Ectodermal cell (in vitro differentiated cells): ENCODE data around the gene UBA7. TPM values are rescaled to one million over a fixed set of nuclear protein-coding genes. Genes with fewer than 3 reads are reported as not detected.

Source experiments
- H3K27ac ChIP-seq: 2 replicates; pipeline ENCODE4 v1.7.0; 2013; ENCODE audit warnings: mild to moderate bottlenecking, low read depth, low read length; ENCODE audit not compliant: insufficient read depth, poor library complexity, severe bottlenecking
- H3K27me3 ChIP-seq: 2 replicates; pipeline ENCODE4 v1.7.0; 2013; ENCODE audit warnings: mild to moderate bottlenecking, low read length; ENCODE audit not compliant: insufficient read depth, control insufficient read depth, poor library complexity, severe bottlenecking
- H3K36me3 ChIP-seq: one replicate; pipeline ENCODE4 v1.7.0; 2013; ENCODE audit warnings: low read length; ENCODE audit not compliant: control insufficient read depth, insufficient read depth
- H3K4me1 ChIP-seq: one replicate; pipeline ENCODE4 v1.7.0; 2013; ENCODE audit warnings: low read length; ENCODE audit not compliant: control insufficient read depth, insufficient read depth
- H3K4me3 ChIP-seq: 2 replicates; pipeline ENCODE4 v1.7.0; 2013; ENCODE audit warnings: low read depth, low read length, control low read depth; ENCODE audit not compliant: insufficient read depth
- H3K9me3 ChIP-seq: 2 replicates; pipeline ENCODE4 v1.7.0; 2013; ENCODE audit warnings: mild to moderate bottlenecking, low read length, moderate library complexity; ENCODE audit not compliant: control insufficient read depth
- WGBS, 2 experiments: methylation state at CpG; one replicate each; pipeline ENCODE4 v1.1.7; 2013; ENCODE audit warnings: missing lambda C conversion rate in 2 of 2; 5-methylcytosine and 5-hydroxymethylcytosine counted together
- polyA plus RNA-seq, 4 experiments: library from polyadenylated mRNA; stranded (reverse); fragments of 50-300 nt; gene quantifications; one replicate each; pipeline ENCODE4 v1.2.3, GENCODE V29; 2013

Gene UBA7
- polyA plus RNA-seq (2013, experiment 1 of 4), result 4.9 TPM
- 2.9 TPM for polyA plus RNA-seq (2013, experiment 2 of 4)
- polyA plus RNA-seq (2013, experiment 3 of 4), result 2.7 TPM
- 2.7 TPM for polyA plus RNA-seq (2013, experiment 4 of 4)

- 91 to 93% methylated on average over 9 of the region's 9 CpGs for WGBS, 2 experiments
- no peak within 1 kb of the TSS for H3K27ac ChIP-seq
- H3K27me3 ChIP-seq, result no peaks in the 10 kb centered on the region
Observed at GRCh38 chr3:49813497-49814174, at the start of gene UBA7. Gene UBA7, minus strand, starts transcription at chr3:49813953. Its CDS starts 166 bp downstream, at chr3:49813787.

GRCh38 chr3:49859576-49860305, 46.0 kb upstream of the UBA7 start:
- Histone ChIP-seq H3K27me3 (no peaks in the 10 kb centered on the region), H3K9me3 (no peaks in the 10 kb centered on the region), H3K27ac (no peak overlapping the region), H3K36me3 (no peaks in the 10 kb centered on the region), H3K4me1 (peaks cover 12% of the 10 kb centered on the region), H3K4me3 (no peak overlapping the region)
- 94 to 95% methylated on average over 12 of the region's 12 CpGs for WGBS, 2 experiments

More at GRCh38 chr3:49813497-49814174, at the start of gene UBA7:
- H3K36me3 ChIP-seq, result no peaks in the 10 kb centered on the region
- H3K4me3 ChIP-seq, result no peak within 1 kb of the TSS
- no peaks in the 10 kb centered on the region for H3K4me1 ChIP-seq
- no peaks in the 10 kb centered on the region for H3K9me3 ChIP-seq

- WGBS, 2 experiments, result 6 to 7% methylated on average over 52 of the region's 52 CpGs
- H3K36me3 ChIP-seq, result no peaks in the 10 kb centered on the region
- H3K27me3 ChIP-seq, result no peaks in the 10 kb centered on the region
- peaks cover 10% of the 10 kb centered on the region for H3K4me1 ChIP-seq
- no peaks in the 10 kb centered on the region for H3K9me3 ChIP-seq
- no peak within 1 kb of the TSS for H3K27ac ChIP-seq
- H3K4me3 ChIP-seq, result peak within 1 kb of the TSS; percentile 91
Observed at GRCh38 chr3:49856181-49857005, 42.6 kb upstream of the UBA7 start, which contains the start of gene TRAIP. Gene TRAIP, minus strand, starts transcription at chr3:49856564. Its CDS starts 111 bp downstream, at chr3:49856453.

- H3K4me1 ChIP-seq, result peaks cover 10% of the 10 kb centered on the region
- no peak overlapping the region for H3K27ac ChIP-seq
- H3K9me3 ChIP-seq, result no peaks in the 10 kb centered on the region
- WGBS, 2 experiments, result 69 to 81% methylated on average over 5 of the region's 5 CpGs
- no peaks in the 10 kb centered on the region for H3K27me3 ChIP-seq
- no peaks in the 10 kb centered on the region for H3K36me3 ChIP-seq
- peak overlapping the region; percentile 91 for H3K4me3 ChIP-seq
Observed at GRCh38 chr3:49855662-49856061, 41.9 kb upstream of the UBA7 start.

GRCh38 chr3:49845694-49846093, 31.9 kb upstream of the UBA7 start:
- 91 to 96% methylated on average over 3 of the region's 3 CpGs for WGBS, 2 experiments
- Histone ChIP-seq H3K27me3 (no peaks in the 10 kb centered on the region), H3K9me3 (no peaks in the 10 kb centered on the region), H3K27ac (no peak overlapping the region), H3K4me3 (no peak overlapping the region), H3K36me3 (peaks cover 21% of the 10 kb centered on the region), H3K4me1 (no peaks in the 10 kb centered on the region)

GRCh38 chr3:49844464-49845183, 30.9 kb upstream of the UBA7 start:
- H3K4me3 ChIP-seq, result no peak overlapping the region
- H3K4me1 ChIP-seq, result no peaks in the 10 kb centered on the region
- no peak overlapping the region for H3K27ac ChIP-seq
- H3K9me3 ChIP-seq, result no peaks in the 10 kb centered on the region
- 81 to 84% methylated on average over 5 of the region's 5 CpGs for WGBS, 2 experiments
- no peaks in the 10 kb centered on the region for H3K27me3 ChIP-seq
- H3K36me3 ChIP-seq, result peaks cover 21% of the 10 kb centered on the region

GRCh38 chr3:49842843-49843517, 29.2 kb upstream of the UBA7 start:
- WGBS, 2 experiments, result 86 to 89% methylated on average over 3 of the region's 3 CpGs
- Histone ChIP-seq H3K4me1 (no peaks in the 10 kb centered on the region), H3K4me3 (no peak overlapping the region), H3K27ac (no peak overlapping the region), H3K36me3 (peaks cover 21% of the 10 kb centered on the region), H3K27me3 (no peaks in the 10 kb centered on the region), H3K9me3 (no peaks in the 10 kb centered on the region)

- no peaks in the 10 kb centered on the region for H3K27me3 ChIP-seq
- no peak overlapping the region for H3K4me3 ChIP-seq
- WGBS, 2 experiments, result 95 to 97% methylated on average over 7 of the region's 7 CpGs
- H3K27ac ChIP-seq, result no peak overlapping the region
- H3K4me1 ChIP-seq, result no peaks in the 10 kb centered on the region
- peaks cover 20% of the 10 kb centered on the region for H3K36me3 ChIP-seq
- no peaks in the 10 kb centered on the region for H3K9me3 ChIP-seq
Observed at GRCh38 chr3:49841806-49842205, 28.1 kb upstream of the UBA7 start.

- Histone ChIP-seq H3K27ac (no peak overlapping the region), H3K27me3 (no peaks in the 10 kb centered on the region), H3K36me3 (peaks cover 22% of the 10 kb centered on the region), H3K4me3 (no peak overlapping the region), H3K9me3 (no peaks in the 10 kb centered on the region), H3K4me1 (no peaks in the 10 kb centered on the region)
Observed at GRCh38 chr3:49841126-49841696, 27.5 kb upstream of the UBA7 start.
